EH (cell line): ENCODE data around the gene HOXB8.

Experiments used
- DNase-seq: peaks from one replicate; pipeline ENCODE4 v3.0.0-alpha.2; 2015; ENCODE audit warnings: low read depth

Gene HOXB8

GRCh38 chr17:48567646-48568354, 47.3 kb downstream of the HOXB8 start:
- no peak for DNase-seq

- DNase-seq: no peak
Measured at GRCh38 chr17:48567209-48567608, 47.9 kb downstream of the HOXB8 start.

- DNase-seq: no peak
Measured at GRCh38 chr17:48566717-48567116, 48.4 kb downstream of the HOXB8 start.

- DNase-seq: no peak
Measured at GRCh38 chr17:48565925-48566710, 49.0 kb downstream of the HOXB8 start.

- no peak for DNase-seq
Measured at GRCh38 chr17:48565022-48565554, 50.0 kb downstream of the HOXB8 start.

- DNase-seq: no peak
Measured at GRCh38 chr17:48564188-48565021, 50.7 kb downstream of the HOXB8 start.

- no peak for DNase-seq
Measured at GRCh38 chr17:48563867-48564187, 51.3 kb downstream of the HOXB8 start.

GRCh38 chr17:48563385-48563838, 51.7 kb downstream of the HOXB8 start:
- DNase-seq: no peak

GRCh38 chr17:48562934-48563333, 52.2 kb downstream of the HOXB8 start:
- DNase-seq: no peak
